DND-41 (cell line): ENCODE results near the gene LAX1.

ENCODE experiments used
- ATAC-seq: fragments of 200-7000 bp; cut with Tn5 transposase; 3 replicates; pipeline ENCODE4 v1.9.1; 2021; ENCODE audit warnings: low read depth; ENCODE audit not compliant: insufficient read depth
- DNase-seq: peaks from one replicate; pipeline ENCODE4 v3.0.0-alpha.2; 2020
- H2AFZ ChIP-seq: 2 replicates; pipeline ENCODE4 v1.6.0; 2012; ENCODE audit warnings: low read depth, low read length
- H3K27ac ChIP-seq: 2 replicates; pipeline ENCODE4 v1.5.1; 2012; ENCODE audit warnings: low read length, inconsistent platforms
- H3K27me3 ChIP-seq: fragments of 200-600 bp; sonication (generic); 2 replicates; pipeline ENCODE4 v1.6.0; 2012; ENCODE audit warnings: low read length, mild to moderate bottlenecking, inconsistent platforms; ENCODE audit not compliant: insufficient read depth, poor library complexity
- H3K36me3 ChIP-seq: 2 replicates; pipeline ENCODE4 v1.5.1; 2012; ENCODE audit warnings: low read length, inconsistent platforms; ENCODE audit not compliant: insufficient read depth
- H3K4me1 ChIP-seq: 2 replicates; pipeline ENCODE4 v1.5.1; 2012; ENCODE audit warnings: mild to moderate bottlenecking, low read length; ENCODE audit not compliant: insufficient read depth
- H3K4me2 ChIP-seq: 2 replicates; pipeline ENCODE4 v1.6.0; 2012; ENCODE audit warnings: mild to moderate bottlenecking, moderate library complexity, low read length, inconsistent platforms; ENCODE audit not compliant: insufficient read depth
- H3K4me3 ChIP-seq, 2 experiments: fragments of 200-600 bp in 1 of 2; shearing (Covaris generic) in 1 of 2; 2 replicates each; pipeline ENCODE4 v1.5.1; 2012 to 2016; ENCODE audit warnings: inconsistent platforms in 2 of 2, low read length in 2 of 2, mild to moderate bottlenecking in 2 of 2, low read depth in 1 of 2, moderate library complexity in 1 of 2
- H3K79me2 ChIP-seq: 2 replicates; pipeline ENCODE4 v1.6.0; 2012; ENCODE audit warnings: low read length, inconsistent platforms; ENCODE audit not compliant: insufficient read depth
- H3K9ac ChIP-seq: 2 replicates; pipeline ENCODE4 v1.6.0; 2012; ENCODE audit warnings: low read depth, mild to moderate bottlenecking, inconsistent platforms, low read length, moderate library complexity
- H3K9me3 ChIP-seq: 2 replicates; pipeline ENCODE4 v1.5.1; 2012; ENCODE audit warnings: low read length, moderate library complexity, mild to moderate bottlenecking, inconsistent platforms; ENCODE audit not compliant: insufficient read depth, severe bottlenecking
- H4K20me1 ChIP-seq: 2 replicates; pipeline ENCODE4 v1.6.0; 2012; ENCODE audit warnings: low read length; ENCODE audit not compliant: insufficient read depth
- CTCF ChIP-seq: IDR thresholded peaks from 2 replicates; pipeline ENCODE4 v1.5.1; 2012; ENCODE audit warnings: borderline replicate concordance, low read length, moderate library complexity, mild to moderate bottlenecking; ENCODE audit not compliant: poor library complexity, severe bottlenecking; ENCODE audit errors: extremely low read depth
- EZH2 ChIP-seq: IDR thresholded peaks from 3 replicates; pipeline ENCODE4 v1.6.1; 2012; ENCODE audit warnings: borderline replicate concordance, low read depth, mild to moderate bottlenecking, moderate library complexity, low read length, inconsistent platforms; ENCODE audit not compliant: severe bottlenecking

Gene LAX1

DNA sequence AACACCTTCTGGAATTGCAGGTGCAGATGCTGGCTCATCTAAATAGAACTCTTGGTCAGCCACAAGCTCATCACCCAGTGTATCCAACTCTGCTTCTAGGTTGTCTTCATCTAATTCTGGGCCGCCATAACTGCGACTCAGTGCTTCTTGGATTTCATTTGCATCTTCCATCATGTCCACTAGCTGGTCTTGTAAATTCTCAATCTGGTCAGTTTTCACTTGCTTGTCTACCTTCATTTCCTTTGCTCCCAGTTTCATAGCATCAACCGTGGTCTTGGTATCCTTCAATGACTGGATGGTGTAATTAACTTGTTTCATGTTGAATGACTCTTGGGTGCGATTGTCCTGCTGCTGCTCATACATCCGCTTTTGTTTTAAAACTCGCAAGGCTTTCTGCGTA lies 40.7 kb downstream of the LAX1 start:
- H3K36me3 ChIP-seq = peaks cover 61% of the 10 kb centered on the region

GRCh38 chr1:203807196-203807595 lies 42.2 kb downstream of the LAX1 start:
- ATAC-seq (no peak), DNase-seq (no peak)
- Histone ChIP-seq H3K4me1 (0 out of 2 replicates have a peak, but pooled peaks cover 2% of the 10 kb centered on the region), H3K9ac (no peak overlapping the region), H4K20me1 (peaks cover 34% of the 10 kb centered on the region; the same call in 1 of the 2 replicates), H3K36me3 (peaks cover 63% of the 10 kb centered on the region), H3K79me2 (peaks cover 97% of the 10 kb centered on the region), H3K27me3 (no peaks in the 10 kb centered on the region), H3K9me3 (no peaks in the 10 kb centered on the region), H3K4me2 (no peak overlapping the region), H3K4me3 (no peak overlapping the region), H3K27ac (no peak overlapping the region), H2AFZ (no peak overlapping the region)
- TF ChIP-seq CTCF = no peak
- TF ChIP-seq EZH2 = no peak

More for the DNA sequence above, 40.7 kb downstream of the LAX1 start:
- no peaks in the 10 kb centered on the region for H3K27me3 ChIP-seq
- H3K27ac ChIP-seq = no peak overlapping the region
- peaks cover 38% of the 10 kb centered on the region; the same call in 1 of the 2 replicates for H4K20me1 ChIP-seq
- H3K9ac ChIP-seq = no peak overlapping the region
- no peak overlapping the region for H3K4me3 ChIP-seq
- no peak for TF ChIP-seq EZH2
- ATAC-seq (no peak), DNase-seq (no peak)
- peaks cover 97% of the 10 kb centered on the region for H3K79me2 ChIP-seq
- no peaks in the 10 kb centered on the region for H3K9me3 ChIP-seq
- 0 out of 2 replicates have a peak, but pooled peaks cover 2% of the 10 kb centered on the region for H3K4me1 ChIP-seq
- H2AFZ ChIP-seq = no peak overlapping the region
- no peak overlapping the region for H3K4me2 ChIP-seq

GRCh38 chr1:203813581-203814341 lies 48.8 kb downstream of the LAX1 start:
- no peak overlapping the region for H3K27ac ChIP-seq
- H3K4me3 ChIP-seq = no peak overlapping the region
- no peak for TF ChIP-seq CTCF
- no peak for TF ChIP-seq EZH2
- H3K4me1 ChIP-seq = no peaks in the 10 kb centered on the region
- no peak overlapping the region for H2AFZ ChIP-seq
- no peaks in the 10 kb centered on the region for H3K9me3 ChIP-seq
- no peak overlapping the region for H3K9ac ChIP-seq
- DNase-seq = no peak
- no peaks in the 10 kb centered on the region for H3K27me3 ChIP-seq
- H3K79me2 ChIP-seq = peaks cover 84% of the 10 kb centered on the region
- H4K20me1 ChIP-seq = peaks cover 3% of the 10 kb centered on the region; the same call in 1 of the 2 replicates
- no peak for ATAC-seq
- peaks cover 76% of the 10 kb centered on the region for H3K36me3 ChIP-seq
- no peak overlapping the region for H3K4me2 ChIP-seq

- Histone ChIP-seq H2AFZ (no peak overlapping the region), H3K79me2 (peaks cover 82% of the 10 kb centered on the region)
- TF ChIP-seq EZH2 (no peak), CTCF (no peak)
These were observed 53.4 kb downstream of the LAX1 start for GRCh38 chr1:203818399-203818798.

More at GRCh38 chr1:203818399-203818798, 53.4 kb downstream of the LAX1 start:
- Histone ChIP-seq H3K27ac (no peak overlapping the region), H3K4me1 (no peaks in the 10 kb centered on the region), H3K9ac (no peak overlapping the region), H3K4me2 (no peak overlapping the region), H4K20me1 (peaks cover 23% of the 10 kb centered on the region), H3K4me3 (no peak overlapping the region), H3K36me3 (peaks cover 94% of the 10 kb centered on the region), H3K27me3 (no peaks in the 10 kb centered on the region), H3K9me3 (no peaks in the 10 kb centered on the region)
- ATAC-seq (no peak), DNase-seq (no peak)
